ENCODE results near the gene PLEKHB1.

GRCh38 chr11:73653996-73654395 lies 7.6 kb downstream of the PLEKHB1 start:
- TF ChIP-seq POLR2A (IDR thresholded peaks at IDR 0.05; ENCODE audit: low read length) (no peak), GATA1 (IDR thresholded peaks at IDR 0.05; ENCODE audit: low read depth, low read length) (no peak)

Measured in erythroblast (primary cell).